CD4-positive, alpha-beta T cell treated with Interleukin-4 for 1 hour (primary cell): Measurements from ENCODE around the gene ACTR1B.
"Not testable (repeated sequence)": the region's sequence is repeated elsewhere in the genome, so short reads cannot be mapped to it uniquely, and the experiment has no call there.

Experiments used
- DNase-seq, 2 donors: peaks; one replicate each; pipeline ENCODE4 v3.0.0-alpha.2; 2020 to 2022

ACTR1B gene

DNA sequence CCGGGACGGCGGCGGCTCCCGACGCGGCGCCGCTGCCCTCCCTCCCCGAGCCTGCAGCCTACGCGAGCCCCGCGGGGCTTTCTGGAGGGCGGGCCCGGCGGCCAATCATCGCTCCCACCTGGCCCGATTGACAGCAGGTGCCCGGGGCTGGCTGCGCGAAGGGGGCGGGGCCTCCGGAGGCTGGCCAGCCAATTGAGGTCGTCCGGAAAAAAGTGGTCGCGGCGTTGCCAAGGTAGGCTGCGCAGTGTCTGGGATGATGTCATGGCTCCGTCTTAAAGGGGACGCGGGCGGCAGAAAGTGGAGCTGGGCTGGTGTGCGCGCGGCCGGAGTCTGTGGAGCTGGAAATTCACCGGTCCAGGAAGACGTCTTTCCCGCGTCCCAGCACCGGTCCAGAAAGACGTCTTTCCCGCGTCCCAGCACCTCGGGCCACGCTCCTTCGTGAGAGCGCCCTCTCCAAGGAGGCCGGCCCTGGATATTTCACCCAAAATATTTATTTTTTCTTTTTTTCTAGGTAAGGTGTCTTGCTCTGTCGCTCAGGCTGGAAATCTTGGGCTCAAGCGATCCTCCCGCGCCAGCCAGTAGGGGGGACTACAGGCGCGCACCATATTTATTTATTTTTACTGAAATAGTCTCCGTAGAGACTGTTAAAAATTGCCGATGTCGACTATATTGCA lies at the start of gene ACTR1B:
ACTR1B (minus strand) TSS at position 83 of the 674 bp plus-strand sequence. CDS start 154 bp downstream, outside the sequence.
- peak; percentile 98 for DNase-seq

DNA sequence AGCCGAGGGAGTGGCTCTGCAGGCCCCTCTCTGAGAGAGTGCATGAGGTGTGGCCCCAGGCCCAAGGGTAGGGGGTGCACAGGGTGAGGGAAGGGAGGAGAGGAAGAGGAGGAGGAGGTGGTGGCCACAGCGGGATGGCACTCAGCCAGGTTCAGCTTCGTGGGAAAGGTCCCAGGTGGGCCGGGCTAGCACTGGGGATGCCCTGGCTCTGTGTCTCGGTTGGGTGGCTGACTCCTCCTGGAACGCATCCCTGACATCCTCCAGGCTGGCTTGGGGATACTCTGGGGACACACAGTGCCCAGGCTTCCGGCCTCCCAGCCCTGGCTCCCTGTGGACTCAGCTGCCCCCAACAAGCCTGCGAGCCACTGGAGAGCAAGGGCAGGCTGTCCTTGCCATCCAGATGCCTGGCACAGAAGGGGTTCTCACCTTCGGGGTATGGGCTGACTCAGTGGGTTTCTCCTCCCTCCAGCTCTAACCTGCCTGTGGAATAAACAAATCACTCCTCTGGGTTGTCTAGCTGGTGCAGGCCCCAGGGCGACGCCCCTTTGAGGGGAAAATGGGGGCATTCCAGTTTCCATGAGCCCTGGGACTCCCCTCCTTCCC lies 49.0 kb upstream of the ACTR1B start:
- peak; percentile 14 to 43 for DNase-seq

DNA sequence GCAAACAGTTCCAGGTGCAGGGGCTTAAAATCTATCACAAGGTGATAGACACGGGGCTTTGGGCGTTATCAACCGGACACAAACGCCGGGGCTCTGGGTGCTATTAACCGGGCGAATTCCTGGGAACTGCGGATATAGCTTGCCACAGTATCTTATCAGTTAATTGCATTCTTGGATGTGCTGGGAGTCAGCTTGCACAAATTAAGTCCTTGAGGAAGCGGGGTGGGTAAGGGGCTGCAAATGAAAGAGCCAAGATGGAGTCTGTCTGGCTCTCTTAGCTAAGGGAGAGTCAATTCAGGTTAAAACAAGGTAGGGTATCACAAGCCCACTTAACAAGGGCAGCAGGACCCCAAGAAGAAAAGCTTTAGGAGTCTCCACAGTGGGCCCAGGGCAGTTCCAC lies 48.3 kb upstream of the ACTR1B start:
- not testable (repeated sequence) for DNase-seq

DNA sequence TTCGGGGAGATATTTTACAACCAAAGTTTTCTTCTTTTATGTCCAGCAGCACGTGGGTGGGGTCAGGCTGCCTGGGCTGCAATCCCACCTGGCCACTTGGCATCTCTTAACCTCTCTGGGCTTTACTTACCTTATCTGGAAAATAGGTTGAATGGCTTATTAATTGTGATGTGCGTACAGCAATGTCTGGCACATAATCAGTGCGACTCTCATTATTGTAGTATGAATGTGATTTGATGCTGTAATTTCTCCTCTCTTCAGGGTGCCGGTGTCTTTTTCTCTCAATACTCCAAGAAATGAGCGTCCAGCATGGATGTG lies 47.5 kb upstream of the ACTR1B start:
- no peak for DNase-seq

DNA sequence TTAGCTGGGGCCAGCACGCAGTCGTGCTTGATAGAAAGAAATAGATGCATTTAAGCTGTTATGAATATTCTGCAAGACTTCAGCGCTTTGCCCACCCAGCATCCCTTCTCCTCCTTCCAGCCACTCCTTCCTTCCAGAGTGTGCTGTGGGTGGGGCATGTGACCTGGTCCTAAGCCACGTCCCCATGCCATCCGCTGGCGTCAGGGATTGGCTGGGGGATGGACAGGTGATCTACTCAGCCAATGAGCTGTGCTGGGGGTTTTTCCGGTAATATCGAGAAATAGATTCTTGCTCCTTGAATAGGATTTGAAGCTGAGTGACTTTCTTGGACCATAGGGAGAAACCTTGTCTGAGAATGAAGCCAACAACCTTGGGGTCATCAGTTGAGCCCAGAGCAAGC lies 44.8 kb upstream of the ACTR1B start:
- no peak for DNase-seq

DNA sequence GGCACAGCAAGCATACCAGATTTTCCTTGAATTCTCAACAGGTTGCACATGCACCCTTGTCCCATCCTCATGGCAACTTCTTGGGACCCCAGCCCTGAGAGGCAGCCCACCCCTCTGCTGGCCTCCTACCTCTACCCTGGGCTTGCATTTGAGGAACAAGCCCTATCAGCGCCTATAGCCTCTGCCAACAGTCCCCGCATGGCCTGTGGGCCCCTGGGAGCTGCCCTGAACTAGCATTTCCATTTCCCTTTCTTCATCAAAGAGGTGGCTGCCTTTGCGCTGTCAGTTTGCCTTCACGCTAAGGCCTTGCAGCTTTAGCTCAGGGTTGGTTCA lies 44.2 kb upstream of the ACTR1B start:
- DNase-seq, result no peak

DNA sequence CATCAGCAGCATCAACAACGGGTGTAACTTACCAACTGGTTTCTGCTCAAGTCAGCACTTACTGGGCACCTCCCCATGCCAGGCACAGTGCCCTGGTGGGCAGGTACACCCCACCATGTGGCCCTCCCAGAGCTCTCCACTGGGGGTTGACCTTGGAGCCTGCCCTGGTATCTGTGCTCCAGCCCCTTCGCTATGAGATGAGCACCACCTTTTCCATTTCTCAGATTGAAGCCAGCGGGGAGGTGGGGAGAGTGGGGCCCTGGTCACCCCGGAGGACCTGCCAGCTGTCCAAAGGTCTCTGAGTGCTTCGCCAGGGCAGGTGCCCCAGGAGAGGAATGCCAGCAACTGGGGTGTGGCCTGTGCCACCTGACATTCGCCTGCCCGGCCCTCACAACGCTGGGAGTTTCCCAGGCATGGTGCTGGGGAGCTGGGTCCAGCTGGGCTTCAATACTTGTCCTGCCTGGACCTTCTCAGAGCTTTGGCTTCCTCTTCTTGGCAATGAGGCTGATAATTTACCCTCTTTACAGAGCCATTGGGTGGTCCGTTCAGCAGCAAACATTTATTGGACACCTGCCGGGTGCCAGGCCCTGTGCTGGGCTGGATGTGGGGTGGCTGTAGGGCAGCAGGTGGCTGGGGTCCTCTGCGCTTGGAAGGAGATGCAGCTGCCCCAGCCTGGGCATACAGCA lies 43.7 kb upstream of the ACTR1B start:
- no peak for DNase-seq

DNA sequence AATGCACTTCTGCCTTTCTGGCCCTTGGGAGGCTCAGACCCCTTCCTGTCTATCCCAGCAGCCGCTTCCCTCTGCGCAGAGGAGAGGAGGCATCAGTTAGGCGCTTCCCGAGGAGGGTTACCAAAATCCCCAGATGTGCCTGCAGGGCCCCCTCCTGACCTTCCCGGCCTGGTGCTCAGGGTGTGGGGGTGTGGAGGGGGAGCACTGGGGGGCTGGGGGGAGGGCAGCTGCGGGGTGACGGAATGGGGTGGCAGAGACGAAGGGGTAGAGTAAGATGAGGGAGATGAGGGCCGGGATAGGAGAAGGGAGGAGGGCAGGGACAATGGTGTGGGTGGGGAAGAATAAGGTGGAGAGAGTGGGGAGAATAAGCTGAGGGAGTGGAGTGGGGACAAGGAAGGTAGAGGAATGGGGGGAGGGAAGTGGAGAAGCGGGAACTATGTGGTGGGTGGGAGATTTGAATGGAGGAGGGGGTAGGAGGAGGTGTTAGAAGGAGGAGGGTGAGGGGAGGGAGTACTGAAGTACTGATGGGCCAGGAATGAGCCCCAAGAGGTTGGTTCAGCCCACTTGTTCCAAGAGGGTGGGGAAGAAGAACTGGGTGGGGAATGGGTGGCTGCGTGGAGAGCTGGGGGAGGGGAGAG lies 43.0 kb upstream of the ACTR1B start:
- no peak for DNase-seq

DNA sequence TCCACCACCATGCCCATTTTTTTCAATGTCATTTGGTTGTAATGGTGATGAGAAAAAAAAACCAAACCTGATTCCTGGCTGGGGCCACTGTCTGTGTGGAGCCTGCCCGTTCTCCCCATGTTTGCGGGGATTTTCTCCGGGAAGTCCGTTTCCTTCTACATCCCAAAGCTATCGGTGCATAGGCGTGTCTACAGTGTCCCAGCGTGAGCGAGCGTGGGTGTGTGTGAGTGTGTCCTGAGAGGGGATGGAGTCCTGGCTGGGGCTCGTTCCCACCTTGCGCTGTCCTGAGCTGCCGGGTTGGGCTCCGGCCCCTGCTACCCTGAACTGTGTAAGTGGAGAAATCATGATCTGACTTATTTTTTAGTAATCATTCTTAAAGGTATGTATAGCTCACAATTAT lies 42.3 kb upstream of the ACTR1B start:
- DNase-seq, result no peak

DNA sequence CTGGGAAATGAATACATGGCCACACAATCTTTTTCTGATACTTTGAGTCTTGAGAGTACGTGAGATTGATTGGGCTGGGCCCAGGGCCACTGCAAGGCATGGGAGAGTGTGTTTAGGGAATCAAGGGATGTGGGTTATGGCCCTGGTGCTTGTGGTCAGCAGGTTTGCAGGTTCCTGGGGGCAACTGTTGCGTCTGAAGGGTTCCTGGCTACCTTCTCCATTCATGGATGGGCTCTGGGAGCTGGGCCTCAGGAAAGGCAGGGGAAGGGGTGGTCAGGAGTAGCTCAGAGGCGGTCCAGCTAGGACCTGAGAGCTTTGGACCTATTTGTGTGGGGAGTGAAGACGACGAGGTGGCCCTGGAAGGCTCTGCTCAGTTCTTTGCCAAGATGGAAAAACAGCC lies 41.1 kb upstream of the ACTR1B start:
- DNase-seq, result no peak

DNA sequence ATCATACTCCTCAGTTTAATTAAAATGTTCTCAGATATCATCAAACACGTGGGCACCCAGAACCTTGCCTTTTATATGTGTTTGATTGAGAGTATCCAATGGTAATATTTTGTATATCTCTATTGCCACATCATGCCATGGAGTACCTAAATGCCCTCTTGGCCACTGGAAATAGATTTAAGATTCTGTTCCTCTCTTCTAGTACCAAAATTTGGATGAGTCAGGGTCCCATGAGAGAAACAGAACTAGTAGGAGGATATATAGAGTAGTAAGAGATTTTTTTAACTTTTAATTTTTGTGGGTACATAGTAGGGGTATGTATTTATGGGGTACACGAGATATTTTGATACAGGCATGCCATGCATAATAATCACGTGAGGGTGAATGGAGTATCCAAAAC lies 39.9 kb upstream of the ACTR1B start:
- DNase-seq, result no peak

DNA sequence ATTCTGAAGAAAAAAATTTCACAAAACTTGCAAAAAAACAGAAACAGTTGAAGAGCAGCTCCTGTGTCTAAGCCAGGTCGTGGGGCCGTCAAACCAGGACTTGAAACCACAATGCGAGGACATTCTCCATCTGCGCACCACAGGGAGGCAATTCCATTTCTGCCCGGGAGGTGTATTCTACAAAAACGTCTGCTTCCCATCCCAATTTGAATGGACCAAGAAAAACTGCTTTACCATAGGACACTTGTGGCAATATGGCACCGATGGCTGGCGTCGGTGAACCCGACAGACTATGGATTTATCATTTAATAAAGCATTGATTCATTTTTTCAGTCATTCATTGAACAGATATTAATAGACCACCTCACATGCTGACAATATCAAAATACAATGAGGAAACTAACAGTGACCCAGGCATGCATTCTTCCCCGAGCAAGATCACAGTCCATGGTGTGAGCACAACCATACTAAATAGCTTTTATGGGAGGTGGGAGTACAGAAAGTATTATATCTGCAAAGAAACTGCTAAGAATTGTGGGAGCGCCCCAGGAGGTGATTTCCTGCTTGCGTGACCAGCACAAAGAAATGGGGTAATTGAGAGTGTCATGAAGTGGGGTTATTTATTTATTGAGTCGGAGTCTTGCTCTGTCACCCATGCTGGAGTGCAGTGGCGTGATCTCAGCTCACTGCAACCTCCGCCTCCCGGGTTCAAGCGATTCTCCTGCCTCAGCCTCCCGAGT lies 39.1 kb upstream of the ACTR1B start:
- DNase-seq, result no peak

DNA sequence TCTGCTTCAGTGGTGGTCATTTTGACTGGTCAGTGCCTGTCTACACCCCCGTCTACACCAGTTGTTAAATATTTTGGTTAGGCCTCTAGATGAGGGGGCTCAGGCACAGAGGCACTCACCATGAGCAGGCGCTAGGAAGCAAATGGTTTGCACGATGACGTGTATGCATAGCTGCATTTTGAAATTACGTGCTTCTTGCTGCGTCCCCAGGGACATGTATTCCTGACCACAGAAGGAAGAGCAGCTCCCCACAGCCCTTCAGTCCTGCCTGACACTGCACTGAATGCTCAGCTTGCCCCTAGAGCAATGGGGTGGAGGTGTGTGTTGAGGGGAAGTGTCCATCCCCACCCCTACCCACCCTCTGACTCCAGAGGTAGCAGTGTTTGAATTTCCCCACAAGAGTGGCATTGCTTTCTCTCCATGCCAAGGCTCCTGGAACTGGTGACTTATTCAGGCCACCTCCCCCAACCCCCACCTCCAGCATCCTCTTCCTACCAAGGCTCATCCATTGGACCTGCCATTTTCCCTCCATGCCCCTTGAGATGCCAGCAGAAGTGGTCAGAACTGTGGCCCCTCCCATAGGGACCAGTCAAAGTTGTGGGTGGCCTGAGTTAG lies 38.1 kb upstream of the ACTR1B start:
- DNase-seq, result no peak

DNA sequence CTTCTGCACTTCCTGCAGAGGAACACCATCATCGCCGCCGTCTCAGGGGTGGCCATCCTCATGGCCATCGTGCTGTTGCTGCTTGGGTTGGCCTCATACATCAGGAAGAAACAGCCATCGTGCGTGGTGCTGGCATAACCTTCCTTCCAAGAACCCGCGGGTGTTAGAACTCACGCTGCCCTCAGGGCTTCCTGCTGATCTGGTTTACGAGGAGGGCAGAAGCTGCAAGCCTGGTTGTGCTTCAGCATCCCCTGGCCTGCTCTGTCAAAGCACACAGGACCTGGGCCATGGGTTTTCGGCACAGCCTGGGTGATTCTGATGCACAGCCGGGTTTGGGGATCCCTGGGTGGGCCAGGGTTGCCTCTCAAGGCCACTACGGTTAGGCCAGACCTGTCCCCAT lies 37.3 kb upstream of the ACTR1B start:
- DNase-seq, result no peak

DNA sequence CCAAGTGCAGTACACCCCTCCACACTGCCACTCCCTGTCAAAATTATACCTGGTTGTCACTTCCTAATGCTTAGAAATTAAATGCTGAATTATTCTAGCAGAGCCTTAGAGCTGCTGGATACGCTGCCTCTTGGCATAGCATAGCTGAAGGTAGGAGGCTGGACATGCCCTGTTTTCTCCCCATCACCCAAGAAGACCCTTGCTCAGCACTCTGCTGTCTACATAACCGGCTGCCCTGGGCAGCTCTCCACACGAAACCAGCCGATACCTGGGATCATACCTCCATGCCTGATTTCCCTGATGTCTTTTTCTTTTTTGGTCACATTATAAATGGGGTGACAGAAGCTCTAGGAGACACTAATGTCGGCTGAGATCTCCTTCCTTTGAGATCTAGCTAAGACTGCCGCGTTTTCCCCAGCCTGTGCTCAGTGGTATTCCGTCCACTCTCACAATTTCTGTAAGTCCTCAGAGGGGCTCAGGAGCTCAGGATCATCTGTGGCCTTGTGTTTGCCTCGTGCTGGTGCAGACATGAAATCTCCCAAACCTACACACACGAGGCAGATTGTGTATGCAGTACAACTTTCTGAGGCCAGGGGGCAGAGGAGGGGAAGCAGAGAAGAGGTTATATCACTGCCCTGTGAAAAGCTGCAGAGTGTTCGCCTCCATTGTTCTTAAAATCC lies 36.1 kb upstream of the ACTR1B start:
- DNase-seq, result peak; percentile 63 to 72

DNA sequence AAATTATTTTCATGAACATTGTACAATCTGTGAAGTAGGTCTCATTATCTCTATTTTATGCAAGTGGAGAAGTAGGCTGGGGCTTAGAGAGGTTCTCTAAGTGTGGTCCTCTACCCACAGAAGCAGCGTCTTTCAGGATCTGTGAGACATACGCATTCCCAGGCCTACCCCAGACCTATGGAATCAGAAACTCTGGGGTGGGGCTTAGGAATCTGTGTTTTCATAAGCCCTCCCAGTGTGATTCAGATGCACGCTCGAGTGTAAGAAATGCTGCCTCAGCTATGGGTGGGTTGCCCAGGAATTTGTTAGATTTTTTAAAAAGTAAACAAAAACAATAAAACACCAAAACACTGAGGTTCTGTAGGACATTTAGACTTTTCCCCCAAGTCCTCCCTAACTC lies 34.7 kb upstream of the ACTR1B start:
- DNase-seq, result no peak

DNA sequence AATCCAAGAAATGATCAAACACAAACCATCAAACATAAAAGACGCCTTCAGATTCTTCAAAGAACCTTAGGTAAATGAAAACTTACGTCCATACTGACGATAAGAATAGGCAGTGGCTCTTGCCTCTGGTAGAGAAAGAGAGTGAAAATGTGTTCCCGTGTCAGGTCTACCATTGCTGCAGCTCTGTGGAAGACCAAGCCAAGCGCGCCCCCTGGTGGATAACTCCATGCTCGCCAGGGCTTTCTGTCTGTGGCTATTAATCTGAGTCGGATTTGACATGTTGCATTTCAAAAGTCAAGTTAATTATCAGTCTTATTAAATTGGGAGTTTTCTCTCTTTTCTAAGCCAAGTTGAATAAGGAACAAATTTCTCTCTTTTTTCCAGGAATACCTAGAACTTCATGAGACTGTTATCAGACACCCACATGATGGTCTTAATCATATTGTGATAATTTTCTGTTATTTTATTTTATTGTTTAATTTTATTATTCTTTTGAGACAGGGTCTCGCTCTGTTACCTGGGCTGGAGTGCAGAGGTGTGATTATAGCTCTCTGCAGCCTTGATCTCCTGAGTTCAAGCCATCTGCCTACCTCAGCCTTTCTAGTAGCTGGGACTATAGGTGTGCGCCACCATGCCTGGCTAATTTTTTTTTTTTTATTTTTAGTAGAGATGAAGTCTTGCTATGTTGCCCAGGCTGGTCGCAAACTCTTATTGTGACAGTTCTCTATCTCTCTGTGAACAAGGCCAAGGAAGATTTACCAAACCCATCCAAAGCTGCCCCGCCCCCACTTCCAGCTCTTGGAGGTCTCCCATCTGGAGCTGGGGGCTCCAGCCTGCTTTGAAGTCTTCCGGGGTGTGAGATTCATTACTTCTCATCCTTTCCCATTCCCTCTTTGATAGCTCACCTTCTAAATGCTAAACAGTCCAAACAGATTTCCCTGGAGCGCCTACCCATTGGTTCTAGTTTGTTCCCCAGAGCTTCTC lies 33.7 kb upstream of the ACTR1B start:
- peak; percentile 89 to 90 for DNase-seq

DNA sequence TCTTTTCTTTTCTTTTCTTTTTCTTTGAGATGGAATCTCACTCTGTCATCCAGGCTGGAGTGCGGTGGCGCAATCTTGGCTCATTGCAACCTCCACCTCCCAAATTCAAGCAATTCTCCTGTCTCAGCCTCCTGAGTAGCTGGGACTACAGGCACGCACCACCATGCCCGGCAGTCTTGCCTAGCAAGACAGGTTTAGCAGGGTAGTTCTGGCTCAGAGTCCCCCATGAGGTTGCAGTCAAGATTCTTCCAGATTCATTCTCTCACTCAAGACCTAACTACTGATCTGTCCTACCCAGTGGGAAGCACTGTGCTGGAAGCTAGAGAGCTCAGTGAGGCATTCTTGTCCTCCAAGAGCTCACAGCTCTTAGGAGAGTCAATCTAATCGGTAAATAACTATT lies 31.9 kb upstream of the ACTR1B start:
- DNase-seq, result no peak

DNA sequence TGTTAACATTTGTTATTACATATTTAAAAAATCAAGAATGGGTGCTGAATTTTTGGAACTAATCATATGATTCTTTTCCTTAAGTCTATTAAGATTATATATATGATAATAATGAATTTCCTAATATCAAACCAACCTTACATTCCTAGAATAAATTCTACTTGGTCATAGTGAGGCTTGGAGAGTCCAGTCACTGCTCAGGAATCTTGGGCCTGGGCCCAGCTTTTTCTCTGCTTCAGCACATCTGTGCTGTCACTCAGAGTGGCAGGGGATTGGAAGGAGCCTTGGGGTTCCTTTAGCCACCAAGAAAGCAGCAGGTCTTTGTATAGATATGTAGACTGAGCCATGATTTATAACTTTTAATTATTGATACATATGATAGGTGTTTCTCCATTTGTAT lies 29.6 kb upstream of the ACTR1B start:
- DNase-seq, result no peak

DNA sequence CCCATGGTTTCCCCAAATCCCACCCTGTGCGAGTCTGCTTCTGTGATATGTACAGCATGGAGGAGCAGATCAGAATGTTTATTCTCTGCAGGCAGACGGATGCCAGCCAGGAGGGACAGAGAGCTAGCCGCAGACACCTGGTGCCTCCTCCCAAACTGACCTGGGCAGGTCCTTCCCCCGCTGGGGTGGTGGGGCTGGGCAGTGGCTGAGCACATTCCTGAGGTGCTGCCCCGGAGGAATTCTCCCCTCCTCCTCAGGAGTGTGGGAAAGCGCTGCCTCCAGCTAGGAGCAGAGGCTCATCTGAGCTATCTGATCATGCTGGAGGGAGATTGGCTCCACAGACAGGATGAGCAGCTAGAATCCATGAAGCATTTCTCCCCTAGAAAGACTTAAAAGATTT lies 27.3 kb upstream of the ACTR1B start:
- no peak for DNase-seq
